ENCODE data around the gene HSD11B1L. TPM values are rescaled to one million over a fixed set of nuclear protein-coding genes. Genes with fewer than 3 reads are reported as not detected.

HSD11B1L gene
- total RNA-seq, 1 donor from 2014 or later: 15.7 TPM

DNA sequence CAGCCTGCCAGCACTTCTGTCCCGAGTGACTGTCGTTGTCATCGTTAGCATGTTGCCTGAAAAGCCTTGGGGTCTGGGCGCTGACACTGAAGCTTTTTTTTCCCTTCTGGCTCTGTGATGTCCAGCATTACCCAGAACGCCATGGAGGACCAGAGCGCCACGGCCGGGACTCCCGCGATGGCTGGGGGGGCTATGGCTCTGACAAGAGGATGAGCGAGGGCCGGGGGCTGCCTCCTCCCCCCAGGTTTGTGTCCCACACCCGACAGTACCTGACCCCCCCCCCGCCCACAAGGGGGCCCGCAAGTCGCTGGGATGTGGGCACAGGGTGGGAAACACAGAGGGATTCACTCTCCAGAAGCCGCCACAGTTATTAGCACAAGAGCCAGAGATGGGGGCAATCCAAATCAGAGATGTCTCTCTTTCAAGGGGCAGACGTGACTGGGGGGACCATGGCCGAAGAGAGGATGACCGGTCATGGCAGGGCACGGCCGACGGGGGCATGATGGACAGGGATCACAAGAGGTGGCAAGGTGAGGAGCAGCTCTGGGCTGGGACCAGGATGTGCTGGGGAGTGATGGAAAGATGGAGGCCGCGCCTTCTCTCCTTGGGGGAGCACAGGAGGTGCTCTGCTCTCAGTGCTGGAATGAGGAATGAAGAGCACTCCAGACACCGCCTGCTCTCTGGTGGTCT lies 13.8 kb upstream of the HSD11B1L start:
- no peak for DNase-seq (ENCODE audit: low spot score)

DNA sequence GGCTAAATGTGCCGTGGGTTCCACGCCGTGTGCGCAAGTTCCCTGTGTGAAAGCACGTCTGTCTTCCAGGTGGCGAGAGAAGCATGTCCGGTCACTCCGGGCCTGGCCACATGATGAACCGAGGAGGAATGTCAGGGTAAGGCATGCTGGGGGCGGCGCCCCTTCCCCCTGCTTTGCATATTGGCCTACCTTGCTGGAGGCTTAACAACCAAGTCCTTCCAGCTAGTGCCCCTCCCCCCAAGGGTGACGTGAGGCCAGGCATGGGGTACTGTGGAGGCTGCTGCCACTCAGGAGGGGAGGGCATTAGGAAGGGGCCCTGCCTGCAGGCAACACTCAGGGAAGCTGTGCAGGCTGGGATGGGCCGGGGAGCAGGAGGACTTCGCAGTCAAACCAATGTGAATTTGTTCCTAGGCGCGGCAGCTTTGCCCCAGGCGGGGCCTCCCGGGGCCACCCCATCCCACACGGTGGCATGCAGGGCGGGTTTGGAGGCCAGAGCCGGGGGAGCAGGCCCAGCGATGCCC lies 13.0 kb upstream of the HSD11B1L start:
- no peak for DNase-seq (ENCODE audit: low spot score)

DNA sequence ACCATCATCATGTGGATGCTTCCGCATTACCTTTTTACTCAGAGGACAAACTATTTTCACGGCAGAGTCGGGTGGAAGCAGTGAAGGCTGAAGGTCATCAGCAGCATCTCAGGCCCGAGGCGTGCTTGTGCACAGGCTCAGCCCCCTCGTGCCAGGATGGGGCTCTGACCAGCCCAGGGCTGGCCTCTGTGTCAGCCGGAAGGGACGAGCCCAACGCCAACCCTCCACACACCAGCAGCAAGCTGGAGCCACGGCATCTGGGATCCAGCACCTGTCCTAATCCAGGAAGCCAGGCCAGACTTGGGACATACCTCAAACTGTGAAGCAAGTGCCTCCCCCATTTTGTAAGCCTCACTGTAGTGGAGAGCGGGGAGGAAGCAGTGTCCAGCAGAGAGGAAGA lies 11.6 kb upstream of the HSD11B1L start:
- no peak for DNase-seq (ENCODE audit: low spot score)

DNA sequence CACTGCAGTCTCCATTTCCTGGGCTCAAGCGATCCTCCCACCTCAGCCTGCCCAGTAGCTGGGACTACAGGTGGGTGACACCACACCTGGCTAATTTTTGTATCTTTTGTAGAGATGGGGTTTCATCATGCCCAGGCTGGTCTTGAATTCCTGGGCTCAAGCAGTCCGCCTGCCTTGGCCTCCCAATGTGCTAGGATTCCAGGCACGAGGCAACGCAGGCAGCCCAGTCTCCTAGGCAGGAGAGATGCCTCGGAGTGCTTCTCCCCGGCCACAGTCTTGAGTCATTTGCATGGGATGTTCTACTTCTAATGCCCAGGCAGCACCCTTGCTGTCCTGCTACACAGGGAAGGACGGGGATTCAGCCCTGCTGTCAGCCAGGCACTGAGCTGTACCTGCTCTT lies 9.2 kb upstream of the HSD11B1L start:
- DNase-seq (ENCODE audit: low spot score): no peak

DNA sequence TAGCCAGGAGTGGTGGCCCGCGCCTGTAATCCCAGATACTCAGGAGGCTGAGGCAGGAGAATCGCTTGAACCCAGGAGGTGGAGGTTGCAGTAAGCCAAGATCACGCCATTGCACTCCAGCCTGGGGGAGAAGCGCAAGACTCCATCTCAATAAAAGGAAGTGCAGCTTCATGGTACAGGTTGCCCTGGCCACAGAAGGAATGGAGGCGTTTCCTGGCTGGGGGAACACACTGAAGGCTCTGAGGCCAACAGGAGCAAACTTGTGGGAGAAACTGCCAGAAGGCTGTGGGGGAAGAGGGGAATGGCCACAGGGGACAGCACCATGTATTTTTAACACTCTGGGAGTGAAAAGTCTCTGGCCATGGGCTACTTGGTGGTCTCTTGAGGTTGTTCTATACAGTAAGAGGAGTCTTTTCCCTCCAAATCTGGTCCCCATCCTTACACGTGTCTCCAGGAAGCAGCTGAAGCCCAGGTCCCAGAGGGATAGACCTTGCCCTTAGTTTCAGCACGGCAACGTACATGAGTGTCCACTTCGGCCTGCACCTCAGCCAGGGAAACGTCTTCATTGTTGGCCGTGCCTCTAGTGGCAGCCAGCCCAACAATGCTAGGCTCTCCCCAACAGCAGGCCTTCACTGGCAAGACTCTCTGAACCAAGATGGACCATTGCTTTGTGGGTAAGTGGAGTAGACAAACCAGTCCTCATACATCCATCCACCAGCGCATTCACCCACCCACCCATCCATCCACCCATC lies 7.9 kb upstream of the HSD11B1L start:
- no peak for DNase-seq (ENCODE audit: low spot score)

DNA sequence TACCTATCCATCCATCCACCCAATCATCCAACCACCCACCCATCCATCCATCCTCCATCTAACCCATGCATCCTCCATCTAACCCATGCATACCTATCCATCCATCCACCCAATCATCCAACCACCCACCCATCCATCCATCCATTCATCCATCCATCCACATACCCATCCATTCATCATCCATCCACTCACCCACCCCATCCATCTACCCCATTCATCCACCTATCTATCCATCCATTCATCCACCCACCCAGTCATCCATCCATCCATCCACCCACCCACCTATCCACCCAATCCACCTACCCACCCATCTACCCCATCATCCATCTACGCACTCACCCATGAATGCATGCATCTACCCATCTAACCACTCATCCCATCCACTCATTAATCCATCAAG lies 7.1 kb upstream of the HSD11B1L start:
- DNase-seq (ENCODE audit: low spot score): no peak

DNA sequence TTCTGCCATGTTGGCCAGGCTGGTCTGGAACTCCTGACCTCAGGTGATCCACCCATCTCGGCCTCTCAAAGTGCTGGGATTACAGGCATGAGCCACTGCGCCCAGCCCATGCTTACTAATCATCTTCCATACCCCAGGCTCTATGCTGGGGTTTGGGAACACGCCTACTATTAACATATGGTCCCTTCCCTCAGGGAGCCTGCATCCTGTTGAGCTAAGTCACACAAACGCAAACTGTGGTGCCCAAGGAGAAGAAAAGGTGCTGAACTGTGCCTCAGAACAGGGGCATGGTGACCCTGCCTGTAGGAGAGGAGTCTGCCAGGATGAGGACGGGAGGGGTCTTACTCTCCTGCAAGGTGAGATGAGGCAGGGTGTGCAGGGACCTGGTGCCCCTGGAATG lies 6.1 kb upstream of the HSD11B1L start:
- DNase-seq (ENCODE audit: low spot score): no peak

DNA sequence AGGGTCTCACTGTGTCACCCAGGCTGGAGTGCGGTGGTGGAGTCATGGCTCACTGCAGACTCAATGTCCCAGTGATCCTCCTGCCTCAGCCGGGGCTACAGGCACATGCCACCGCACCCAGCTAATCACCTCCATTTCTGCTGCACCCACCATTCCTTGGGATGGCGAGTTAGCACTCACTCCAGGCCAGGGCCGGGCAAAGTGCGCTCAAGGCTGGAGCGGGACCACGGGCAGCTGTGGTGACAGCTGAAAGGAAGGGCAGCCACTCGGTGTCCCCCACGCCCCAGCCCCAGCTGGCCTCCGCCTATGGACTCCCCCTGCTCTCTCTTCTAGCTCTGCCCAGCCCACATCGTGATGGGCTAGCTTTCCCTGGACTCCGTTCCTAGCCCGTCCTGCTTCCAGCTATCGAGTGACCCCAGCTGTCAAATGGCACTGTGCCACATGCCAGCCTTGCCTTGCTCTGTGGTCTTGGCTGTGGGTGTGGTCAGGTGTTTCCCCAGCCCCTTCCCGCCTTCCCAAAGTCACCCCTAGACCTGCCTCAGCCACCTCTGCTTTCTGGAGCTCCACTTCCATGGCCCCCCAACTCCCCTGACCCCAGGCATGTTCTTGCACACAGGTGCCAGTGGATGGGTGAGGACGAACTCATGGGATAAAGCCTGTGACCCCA lies 4.6 kb upstream of the HSD11B1L start:
- DNase-seq (ENCODE audit: low spot score): no peak

DNA sequence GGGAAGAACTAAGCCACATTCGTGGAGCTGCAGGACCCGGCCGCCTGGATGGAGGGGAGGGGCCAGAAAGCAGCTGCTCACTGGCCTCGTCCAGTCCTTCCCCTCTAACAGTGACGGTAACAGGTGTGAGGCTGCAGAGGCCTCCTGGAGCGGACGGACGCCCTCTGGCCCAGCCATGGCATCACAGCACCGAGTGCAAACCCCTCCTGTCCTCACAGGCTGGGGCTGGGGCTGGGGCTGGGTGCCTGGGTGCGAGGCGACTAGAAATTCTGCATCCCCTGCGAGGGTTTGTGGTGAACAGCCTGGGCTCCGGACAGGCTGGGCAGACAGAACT lies 4.1 kb upstream of the HSD11B1L start:
- no peak for DNase-seq (ENCODE audit: low spot score)

DNA sequence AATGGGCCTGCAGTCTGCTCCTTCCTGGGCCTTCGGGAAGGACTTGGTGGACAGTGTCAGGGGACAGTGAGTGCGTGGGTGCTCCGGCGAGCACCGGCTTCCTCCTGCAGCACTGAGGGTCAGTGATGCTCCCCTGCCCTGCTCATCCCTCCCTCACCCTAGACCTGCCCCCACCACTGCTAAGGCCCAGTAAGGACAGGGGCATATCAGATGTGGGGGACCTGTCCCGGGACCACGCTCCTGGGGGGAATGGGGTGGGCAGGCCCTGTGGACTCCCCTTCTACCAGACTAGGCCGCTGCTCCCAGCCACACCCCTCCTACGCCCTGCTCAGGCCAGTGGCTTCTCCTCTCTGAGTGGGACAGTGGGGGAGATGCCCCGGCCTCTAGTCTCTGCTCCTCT lies 3.7 kb upstream of the HSD11B1L start:
- DNase-seq (ENCODE audit: low spot score): no peak

DNA sequence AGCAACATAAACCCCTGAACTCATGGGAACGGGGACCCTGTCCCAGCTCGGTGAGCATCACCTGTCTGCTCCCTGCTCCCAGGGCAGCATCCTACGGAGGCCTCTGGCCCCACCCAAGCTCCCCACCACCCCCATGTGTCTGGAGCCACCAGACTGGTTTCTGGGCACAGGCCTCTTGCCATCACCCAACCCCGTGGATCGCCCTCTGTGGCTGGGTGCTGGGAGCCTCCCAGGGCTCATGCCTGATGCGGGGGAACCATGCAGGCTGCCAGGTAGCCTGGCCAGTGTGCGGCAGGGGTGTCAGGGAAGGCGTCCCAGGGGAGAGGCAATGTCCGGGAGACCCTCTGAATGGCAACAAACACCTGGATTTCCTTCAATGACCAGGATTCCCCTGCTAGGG lies 3.2 kb upstream of the HSD11B1L start:
- no peak for DNase-seq (ENCODE audit: low spot score)

DNA sequence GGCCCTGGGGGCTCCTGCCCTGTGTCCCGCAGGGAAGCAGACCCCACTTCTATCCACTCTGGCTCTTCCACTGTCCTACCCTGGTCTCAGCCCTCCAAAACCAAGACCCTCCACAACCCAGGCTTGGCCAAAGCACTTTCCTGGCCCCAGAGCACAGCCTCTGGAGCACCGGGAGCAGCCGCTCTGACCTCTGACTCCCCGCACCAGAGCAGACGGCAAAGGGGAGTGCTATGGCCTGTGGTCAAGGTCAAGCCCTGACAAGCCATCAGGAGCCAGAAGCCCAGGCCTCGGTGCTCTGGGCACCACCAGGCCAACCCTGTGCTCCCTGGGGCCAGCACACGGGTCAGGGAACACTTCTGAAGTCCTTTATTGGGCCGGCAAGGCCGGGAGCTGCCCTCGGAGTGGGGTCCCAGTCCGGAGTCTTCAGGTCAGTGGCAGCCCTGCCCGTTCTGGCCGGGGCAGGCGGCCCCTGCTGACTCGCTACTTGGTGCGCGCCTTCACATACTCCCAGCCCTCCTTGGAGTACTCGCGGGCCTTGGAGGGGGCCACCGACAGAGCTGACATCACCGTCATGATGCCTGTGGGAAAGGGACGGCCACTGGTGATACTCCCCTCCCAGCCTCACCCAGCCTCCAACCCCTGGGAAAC lies 2.6 kb upstream of the HSD11B1L start:
- no peak for DNase-seq (ENCODE audit: low spot score)

DNA sequence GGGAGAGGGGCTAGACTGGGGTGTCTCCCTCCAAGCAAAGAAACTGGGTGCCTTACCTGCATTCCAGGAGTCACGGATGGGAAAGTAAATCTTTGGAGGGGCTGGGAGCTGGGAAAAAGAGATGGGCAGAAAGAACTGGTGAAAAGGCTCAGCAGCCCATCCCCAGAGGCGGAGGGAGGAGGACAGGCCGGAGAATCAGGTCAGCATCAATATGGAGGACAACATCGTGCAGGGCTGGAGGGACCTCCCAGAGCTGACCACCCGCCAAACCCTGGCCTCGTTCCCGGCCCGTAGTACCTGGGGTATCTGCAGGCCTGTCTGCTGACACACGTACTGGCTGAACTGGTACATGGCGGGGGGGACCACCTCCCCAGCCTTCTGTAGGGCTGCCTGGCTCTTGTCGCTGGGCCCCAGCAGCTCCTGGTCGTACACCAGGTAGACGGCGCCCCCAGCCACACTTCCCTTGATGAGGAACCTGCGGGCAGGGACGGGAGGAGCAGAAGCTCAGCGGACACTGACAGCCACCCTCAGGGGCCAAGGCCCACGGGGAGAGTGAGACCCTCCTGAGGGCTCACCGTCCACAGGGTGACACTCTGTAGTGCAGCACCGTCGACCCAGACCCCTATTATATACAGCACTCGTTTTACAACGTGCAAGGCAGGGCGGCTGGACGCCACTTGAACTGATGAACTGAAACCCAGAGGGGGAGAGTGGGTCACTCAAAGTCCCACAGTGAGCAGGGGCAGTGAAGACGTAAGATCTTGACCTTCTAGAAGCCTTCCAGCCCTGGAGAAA lies 1.3 kb upstream of the HSD11B1L start:
- DNase-seq (ENCODE audit: low spot score): no peak

DNA sequence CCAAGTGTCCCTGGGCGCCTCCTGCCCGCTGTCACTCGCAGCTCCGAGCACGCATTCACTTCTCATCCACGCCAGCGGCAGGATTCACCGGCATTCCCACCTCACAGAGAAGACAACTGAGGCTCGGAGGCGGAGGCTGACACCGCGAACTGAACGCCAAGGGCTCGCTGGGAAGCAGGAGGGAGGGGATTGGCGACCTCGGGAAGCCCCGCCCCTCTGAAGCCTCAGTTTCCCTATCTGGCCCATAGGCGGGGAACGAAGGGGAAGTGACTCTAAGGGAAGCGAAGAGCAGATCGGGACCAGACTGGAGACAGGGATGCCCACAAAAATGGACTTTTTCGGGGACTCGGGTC lies 767 bp upstream of the HSD11B1L start:
- DNase-seq (ENCODE audit: low spot score): no peak

DNA sequence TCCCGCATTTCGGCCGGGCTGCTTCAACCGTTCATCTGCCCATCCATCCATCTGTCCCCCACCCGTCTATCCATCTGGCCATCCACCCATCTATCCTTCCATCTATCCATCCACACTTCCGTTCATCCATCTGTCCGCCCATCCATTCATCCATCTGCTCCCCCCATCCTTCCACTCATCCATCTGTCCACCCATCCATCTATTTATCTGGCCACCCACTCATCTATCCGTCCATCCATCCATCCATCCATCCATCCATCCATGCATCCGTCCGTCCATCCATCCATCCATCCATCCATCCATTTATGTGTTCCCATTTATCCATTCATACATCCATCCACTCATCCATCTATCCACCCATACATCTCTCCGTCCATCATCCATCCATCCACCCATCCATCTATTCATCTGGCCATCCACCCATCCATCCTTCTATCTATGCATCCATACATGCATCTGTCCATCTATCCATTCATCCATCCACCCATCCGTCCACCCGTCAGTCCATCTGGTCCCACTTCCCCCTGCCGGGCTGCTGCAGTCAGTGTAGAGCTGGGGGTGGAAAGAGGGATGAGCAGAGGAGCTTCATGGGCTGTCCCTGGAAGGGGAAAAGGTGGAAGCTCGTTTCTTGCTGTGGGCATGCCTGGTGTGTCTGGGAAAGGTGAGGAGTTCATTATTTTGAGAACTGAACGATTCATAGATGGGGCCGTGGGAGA lies 722 bp downstream of the HSD11B1L start:
- no peak for DNase-seq (ENCODE audit: low spot score)

DNA sequence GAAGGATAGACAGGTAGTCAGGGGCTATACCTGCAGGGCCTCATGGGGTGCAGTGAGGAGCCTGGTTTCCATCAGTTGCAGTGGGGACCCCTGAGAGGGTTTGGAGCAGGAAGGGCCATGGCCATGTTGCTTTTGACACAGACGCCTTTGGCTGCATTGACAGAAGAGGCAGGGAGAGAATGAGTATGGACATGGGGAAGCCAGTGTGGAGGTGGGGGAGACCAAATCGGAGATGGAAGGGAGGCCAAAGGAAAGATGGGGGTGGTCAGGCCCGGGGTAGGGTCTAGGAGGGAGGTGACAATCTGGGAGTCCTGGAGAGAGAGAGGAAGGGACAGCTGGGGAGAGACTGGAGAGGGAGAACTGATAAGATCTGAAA lies 1.3 kb downstream of the HSD11B1L start:
- DNase-seq (ENCODE audit: low spot score): no peak

DNA sequence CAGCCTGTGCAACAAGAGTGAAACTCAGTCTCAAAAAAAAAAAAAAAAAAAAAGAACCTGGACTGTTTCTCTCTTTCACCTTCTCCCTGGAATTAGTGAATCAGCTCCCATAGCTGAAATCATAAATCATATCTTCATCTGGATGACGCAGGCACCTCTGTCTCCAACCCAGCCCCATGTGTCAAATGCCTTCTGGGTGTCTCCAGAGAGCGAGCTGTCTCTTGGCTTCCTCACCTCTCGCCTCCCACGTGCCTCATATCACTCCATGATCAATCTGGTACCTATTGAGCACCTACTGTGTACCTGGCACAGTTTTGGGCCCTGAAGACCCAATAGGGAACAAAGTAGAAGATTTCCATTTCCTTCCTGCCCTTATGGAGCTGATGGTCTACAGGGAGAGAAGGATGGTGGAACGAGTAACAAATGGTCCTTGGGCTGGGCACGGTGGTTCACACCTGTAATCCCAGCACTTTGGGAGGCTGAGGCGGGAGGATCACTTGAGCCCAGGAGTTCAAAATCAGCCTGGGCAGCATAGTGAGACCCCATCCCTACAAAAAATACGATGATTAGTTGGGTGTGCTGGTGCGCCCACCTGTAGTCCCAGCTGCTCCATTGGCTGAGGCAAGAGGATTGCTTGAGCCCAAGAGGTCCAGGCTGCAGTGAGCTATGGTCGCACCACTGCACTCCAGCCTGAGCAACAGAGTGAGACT lies 2.5 kb downstream of the HSD11B1L start:
- no peak for DNase-seq (ENCODE audit: low spot score)

DNA sequence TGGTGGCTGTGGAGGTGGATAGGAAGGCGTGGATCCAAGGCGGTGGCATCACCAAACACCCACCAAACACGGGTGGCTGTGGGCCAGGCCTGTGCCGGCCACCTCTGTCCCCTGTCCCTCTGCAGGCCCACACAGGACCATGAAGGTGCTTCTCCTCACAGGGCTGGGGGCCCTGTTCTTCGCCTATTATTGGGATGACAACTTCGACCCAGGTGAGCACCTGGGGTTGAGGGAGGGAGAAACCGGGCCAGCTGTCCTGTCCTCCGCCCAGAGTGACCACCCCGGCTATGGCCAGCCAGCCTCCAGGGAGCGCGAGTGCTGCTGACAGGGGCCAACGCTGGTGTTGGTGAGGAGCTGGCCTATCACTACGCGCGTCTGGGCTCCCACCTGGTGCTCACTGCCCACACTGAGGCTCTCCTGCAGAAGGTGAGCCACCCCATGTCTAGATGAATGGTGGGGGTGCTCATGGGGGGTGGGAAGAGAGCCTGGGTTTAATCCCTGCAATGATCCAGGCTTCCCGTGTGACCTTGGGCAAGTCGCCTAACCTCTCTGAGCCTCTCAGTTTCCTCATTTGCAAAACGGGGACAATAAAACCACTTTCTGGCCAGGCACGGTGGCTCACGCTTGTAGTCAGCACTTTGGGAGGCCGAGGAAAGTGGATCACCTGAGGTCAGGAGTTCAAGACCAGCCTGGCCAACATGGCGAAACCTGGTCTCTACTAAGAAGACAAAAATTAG lies 4.0 kb downstream of the HSD11B1L start:
- DNase-seq (ENCODE audit: low spot score): no peak

DNA sequence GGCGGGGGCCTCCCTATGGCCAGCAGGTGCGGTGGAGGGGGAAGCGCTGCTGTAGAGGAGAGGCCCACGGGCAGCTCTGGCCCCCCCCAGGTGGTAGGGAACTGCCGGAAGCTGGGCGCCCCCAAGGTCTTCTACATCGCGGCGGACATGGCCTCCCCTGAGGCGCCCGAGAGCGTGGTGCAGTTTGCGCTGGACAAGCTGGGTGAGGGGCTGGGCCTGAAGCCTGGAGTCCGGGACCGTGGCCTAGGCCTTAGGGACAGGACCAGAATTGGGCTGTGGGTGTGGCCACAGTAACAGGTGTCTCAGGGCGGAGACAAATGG lies 5.5 kb downstream of the HSD11B1L start:
- no peak for DNase-seq (ENCODE audit: low spot score)

Measured in mucosa of gallbladder (tissue), 1 donor.